Vagina (tissue), 2 donors: ENCODE results near the gene SHC4. TPM values are rescaled to one million over a fixed set of nuclear protein-coding genes. Genes with fewer than 3 reads are reported as not detected.
"Not testable (repeated sequence)": the region's sequence is repeated elsewhere in the genome, so short reads cannot be mapped to it uniquely, and the experiment has no call there.

ENCODE experiments used
- DNase-seq, 2 donors: peaks; one replicate each; pipeline ENCODE4 v3.0.0-alpha.2; 2017; ENCODE audit errors: extremely low spot score in 2 of 2
- H3K27ac ChIP-seq: fragments of 200-600 bp; sonication (generic); one replicate; pipeline ENCODE4 v1.5.1; 2019
- H3K27me3 ChIP-seq: fragments of 200-600 bp; sonication (generic); one replicate; pipeline ENCODE4 v1.5.1; 2019
- H3K36me3 ChIP-seq, 2 donors: fragments of 200-600 bp; sonication (generic); one replicate each; pipeline ENCODE4 v1.5.1; 2017 to 2019
- H3K4me1 ChIP-seq: fragments of 200-600 bp; sonication (generic); one replicate; pipeline ENCODE4 v1.5.1; 2019
- H3K4me3 ChIP-seq, 2 donors: fragments of 200-600 bp; sonication (generic); 1 replicate in 1 of 2; 2 replicates in 1 of 2; pipeline ENCODE4 v1.5.1; 2016 to 2019
- H3K9me3 ChIP-seq: fragments of 200-600 bp; sonication (generic); one replicate; pipeline ENCODE4 v1.5.1; 2019
- POLR2A ChIP-seq, 2 donors: fragments of 450-650 bp; IDR thresholded peaks; one replicate each; pipeline ENCODE4 v1.6.1; 2017; ENCODE audit warnings: antibody characterized with exemption in 2 of 2, mild to moderate bottlenecking in 2 of 2, moderate library complexity in 2 of 2
- POLR2AphosphoS5 ChIP-seq, 2 donors: sonication (generic); formaldehyde crosslinking; IDR thresholded peaks; one replicate each; pipeline ENCODE4 v1.9.0; 2017; ENCODE audit warnings: antibody characterized with exemption in 2 of 2, mild to moderate bottlenecking in 2 of 2, low read depth in 1 of 2; ENCODE audit not compliant: insufficient read depth in 1 of 2
- intact Hi-C: fragments of 100-400 bp; cut with DNase I; formaldehyde crosslinking; loops from one replicate; pipeline ENCODE4 v1.15.1; 2023
- total RNA-seq: library from RNA; depleted of rRNA; stranded (reverse); fragments of >200 nt; gene quantifications from one replicate; pipeline ENCODE4 v1.2.3, GENCODE V29; 2016
- TF ChIP-seq, protein P1 (sequence below), 3 experiments: fragments of 450-650 bp in 2 of 3; fragments of 200-600 bp in 1 of 3; sonication (generic) in 1 of 3; IDR thresholded peaks; one replicate each; pipeline ENCODE4 v1.5.1; 2017 to 2019; ENCODE audit warnings: antibody characterized with exemption in 3 of 3, mild to moderate bottlenecking in 2 of 3, moderate library complexity in 2 of 3

Gene SHC4
- total RNA-seq, 1 donor from 2014 or later = 0.25 TPM

DNA sequence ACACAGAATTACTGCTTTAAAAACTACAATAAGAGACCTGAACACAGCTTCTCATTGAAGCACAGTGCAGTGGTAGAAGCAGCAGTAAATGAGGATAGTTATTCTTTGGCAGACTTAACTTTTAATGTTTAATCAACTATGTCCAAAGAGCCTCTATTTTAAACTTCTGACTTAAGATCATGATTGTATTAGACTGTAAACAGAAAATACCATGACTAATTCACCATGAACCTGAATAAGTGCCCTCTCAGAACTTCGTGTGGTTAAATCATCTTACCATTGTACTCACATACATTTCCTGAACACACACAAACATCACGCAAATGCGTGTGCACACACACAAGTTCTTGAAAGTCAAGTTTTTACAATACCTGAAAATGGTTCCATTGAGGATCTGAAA, 166.8 kb downstream of the SHC4 start:
- intact Hi-C loops = no loop called here
- DNase-seq = no peak
- TF ChIP-seq POLR2A (IDR thresholded peaks at IDR 0.05) = no peak
- TF ChIP-seq POLR2AphosphoS5 (IDR thresholded peaks at IDR 0.05; ENCODE audit: insufficient read depth in 1 of 2, low read depth in 1 of 2) = no peak
- TF ChIP-seq, protein P1, sequence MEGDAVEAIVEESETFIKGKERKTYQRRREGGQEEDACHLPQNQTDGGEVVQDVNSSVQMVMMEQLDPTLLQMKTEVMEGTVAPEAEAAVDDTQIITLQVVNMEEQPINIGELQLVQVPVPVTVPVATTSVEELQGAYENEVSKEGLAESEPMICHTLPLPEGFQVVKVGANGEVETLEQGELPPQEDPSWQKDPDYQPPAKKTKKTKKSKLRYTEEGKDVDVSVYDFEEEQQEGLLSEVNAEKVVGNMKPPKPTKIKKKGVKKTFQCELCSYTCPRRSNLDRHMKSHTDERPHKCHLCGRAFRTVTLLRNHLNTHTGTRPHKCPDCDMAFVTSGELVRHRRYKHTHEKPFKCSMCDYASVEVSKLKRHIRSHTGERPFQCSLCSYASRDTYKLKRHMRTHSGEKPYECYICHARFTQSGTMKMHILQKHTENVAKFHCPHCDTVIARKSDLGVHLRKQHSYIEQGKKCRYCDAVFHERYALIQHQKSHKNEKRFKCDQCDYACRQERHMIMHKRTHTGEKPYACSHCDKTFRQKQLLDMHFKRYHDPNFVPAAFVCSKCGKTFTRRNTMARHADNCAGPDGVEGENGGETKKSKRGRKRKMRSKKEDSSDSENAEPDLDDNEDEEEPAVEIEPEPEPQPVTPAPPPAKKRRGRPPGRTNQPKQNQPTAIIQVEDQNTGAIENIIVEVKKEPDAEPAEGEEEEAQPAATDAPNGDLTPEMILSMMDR (IDR thresholded peaks at IDR 0.05) = no peak
- H3K36me3 ChIP-seq = no peaks in the 10 kb centered on the region
- no peak overlapping the region for H3K4me3 ChIP-seq
- no peak overlapping the region for H3K27ac ChIP-seq
- no peaks in the 10 kb centered on the region for H3K4me1 ChIP-seq
- no peaks in the 10 kb centered on the region for H3K27me3 ChIP-seq
- no peaks in the 10 kb centered on the region for H3K9me3 ChIP-seq

DNA sequence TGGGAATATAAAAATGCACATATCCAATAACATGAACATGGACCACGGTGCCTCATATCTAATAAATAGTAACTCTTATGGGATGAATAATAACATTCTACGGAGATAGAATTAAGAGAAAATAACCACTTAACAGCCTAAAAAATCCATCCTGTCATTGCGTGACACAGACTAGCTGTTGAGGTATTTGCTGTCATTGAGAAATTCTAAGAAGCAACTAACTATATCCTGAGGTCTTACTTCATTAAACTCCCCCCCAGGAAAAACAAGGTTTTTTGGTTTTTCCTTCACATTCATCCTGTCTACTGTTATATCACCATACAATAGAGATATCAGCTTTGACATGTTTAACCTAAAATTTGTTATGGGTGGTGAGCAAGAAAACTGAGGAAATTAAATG, 167.2 kb downstream of the SHC4 start:
- H3K9me3 ChIP-seq = no peaks in the 10 kb centered on the region
- intact Hi-C loops = no loop called here
- TF ChIP-seq POLR2AphosphoS5 (IDR thresholded peaks at IDR 0.05; ENCODE audit: insufficient read depth in 1 of 2, low read depth in 1 of 2) (no peak), POLR2A (IDR thresholded peaks at IDR 0.05) (no peak)
- TF ChIP-seq, protein P1 (IDR thresholded peaks at IDR 0.05) = no peak
- H3K27ac ChIP-seq = no peak overlapping the region
- no peaks in the 10 kb centered on the region for H3K4me1 ChIP-seq
- H3K36me3 ChIP-seq = no peaks in the 10 kb centered on the region
- H3K4me3 ChIP-seq = no peak overlapping the region
- no peak for DNase-seq
- H3K27me3 ChIP-seq = no peaks in the 10 kb centered on the region

DNA sequence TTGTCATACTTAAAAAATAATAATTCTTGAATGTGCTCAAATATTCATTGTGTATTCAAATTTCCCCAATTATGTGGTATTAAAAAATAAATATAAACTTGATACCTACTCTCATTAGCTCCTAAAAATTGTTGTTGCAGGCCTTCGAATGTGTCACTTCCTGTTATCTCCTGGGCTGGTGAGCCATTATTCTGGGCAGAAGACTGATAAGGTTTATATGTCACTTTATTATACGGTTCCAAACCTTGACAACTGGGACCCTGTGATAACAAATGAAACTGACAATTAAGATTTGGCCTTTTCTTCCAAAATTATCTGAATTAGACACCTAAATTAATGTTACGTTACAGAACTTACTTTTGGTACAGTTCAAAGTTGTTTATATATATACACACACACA, 167.8 kb downstream of the SHC4 start:
- H3K27me3 ChIP-seq = no peaks in the 10 kb centered on the region
- no peaks in the 10 kb centered on the region for H3K9me3 ChIP-seq
- intact Hi-C loops = no loop called here
- no peak overlapping the region for H3K27ac ChIP-seq
- no peaks in the 10 kb centered on the region for H3K36me3 ChIP-seq
- H3K4me3 ChIP-seq = no peak overlapping the region
- no peak for DNase-seq
- no peaks in the 10 kb centered on the region for H3K4me1 ChIP-seq
- TF ChIP-seq POLR2A (IDR thresholded peaks at IDR 0.05) = no peak
- TF ChIP-seq POLR2AphosphoS5 (IDR thresholded peaks at IDR 0.05; ENCODE audit: insufficient read depth in 1 of 2, low read depth in 1 of 2) = no peak
- TF ChIP-seq, protein P1 (IDR thresholded peaks at IDR 0.05) = no peak

DNA sequence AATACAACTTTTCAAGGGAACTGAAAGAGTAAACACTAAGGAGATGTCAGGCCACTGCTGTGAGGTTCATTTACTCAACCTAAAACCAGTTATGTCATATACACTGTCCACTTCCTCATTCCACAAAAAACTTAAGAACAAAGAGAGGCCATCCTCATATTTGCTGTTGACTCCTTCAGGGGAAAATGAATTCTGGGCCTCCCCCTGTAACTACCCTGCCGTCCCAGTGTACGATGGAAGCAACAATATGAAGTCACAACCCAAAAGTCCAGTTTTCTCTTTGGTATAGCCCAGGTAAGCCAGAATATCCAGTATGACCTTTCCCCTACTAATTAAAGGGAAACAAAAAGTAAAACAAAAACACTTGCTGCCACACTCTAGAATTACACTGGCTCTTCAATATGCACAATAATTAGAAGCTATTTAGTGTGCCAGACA, 169.0 kb downstream of the SHC4 start:
- H3K36me3 ChIP-seq = no peaks in the 10 kb centered on the region
- no peaks in the 10 kb centered on the region for H3K4me1 ChIP-seq
- no peak for DNase-seq
- H3K27me3 ChIP-seq = no peaks in the 10 kb centered on the region
- intact Hi-C loops = no loop called here
- no peak overlapping the region for H3K4me3 ChIP-seq
- no peaks in the 10 kb centered on the region for H3K9me3 ChIP-seq
- H3K27ac ChIP-seq = no peak overlapping the region
- no peak for TF ChIP-seq POLR2AphosphoS5 (IDR thresholded peaks at IDR 0.05; ENCODE audit: insufficient read depth in 1 of 2, low read depth in 1 of 2)
- no peak for TF ChIP-seq POLR2A (IDR thresholded peaks at IDR 0.05)
- TF ChIP-seq, protein P1 (IDR thresholded peaks at IDR 0.05) = no peak

DNA sequence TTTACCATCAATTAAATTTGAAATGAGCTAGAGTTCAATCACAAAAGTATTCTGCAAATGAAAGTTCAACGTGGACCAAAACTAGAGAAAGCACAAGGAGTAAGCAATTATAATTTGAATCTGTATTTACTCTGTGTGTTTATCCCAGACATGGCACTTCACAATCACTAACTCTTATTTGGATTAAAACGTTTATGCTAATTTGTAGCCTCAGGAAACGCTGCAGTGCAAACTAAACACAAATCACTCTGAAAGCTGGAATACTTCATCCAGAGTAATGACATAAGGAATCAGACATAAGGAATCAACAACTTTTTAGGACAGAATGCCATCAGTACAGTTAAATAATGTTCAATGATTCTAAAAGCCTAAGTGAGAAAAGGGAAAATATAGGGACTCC, 171.3 kb downstream of the SHC4 start:
- TF ChIP-seq POLR2AphosphoS5 (IDR thresholded peaks at IDR 0.05; ENCODE audit: insufficient read depth in 1 of 2, low read depth in 1 of 2) (no peak), POLR2A (IDR thresholded peaks at IDR 0.05) (no peak)
- TF ChIP-seq, protein P1 (IDR thresholded peaks at IDR 0.05) = no peak
- Histone ChIP-seq H3K36me3 (no peaks in the 10 kb centered on the region), H3K9me3 (no peaks in the 10 kb centered on the region)

DNA sequence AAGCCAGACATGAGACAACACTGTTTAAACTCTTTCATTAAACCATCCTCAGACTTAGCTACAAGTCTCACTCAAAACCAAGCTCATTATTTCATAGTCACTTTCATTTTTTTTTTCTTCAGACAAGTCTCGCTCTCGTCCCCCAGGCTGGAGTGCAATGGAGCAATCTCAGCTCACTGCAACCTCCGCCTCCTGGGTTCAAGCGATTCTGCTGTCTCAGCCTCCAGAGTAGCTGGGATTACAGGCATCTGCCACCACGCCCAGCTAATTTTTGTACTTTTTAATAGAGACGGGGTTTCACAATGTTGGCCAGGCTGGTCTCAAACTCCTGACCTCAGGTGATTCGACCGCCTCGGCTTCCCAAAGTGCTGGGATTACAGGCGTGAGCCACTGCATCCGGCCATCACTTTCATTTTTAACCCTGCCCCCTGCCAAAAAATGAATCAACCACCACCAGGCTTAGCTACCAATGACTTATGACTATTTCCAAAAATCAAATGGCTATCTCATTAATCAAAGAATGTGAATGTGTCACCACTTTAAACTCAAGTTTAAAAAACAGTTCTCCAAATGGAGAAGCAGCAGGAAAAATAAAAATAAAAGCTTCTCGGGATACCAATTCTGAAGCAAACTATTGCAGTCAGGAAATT, 173.1 kb downstream of the SHC4 start:
- H3K36me3 ChIP-seq, H3K27me3 ChIP-seq, H3K9me3 ChIP-seq, H3K4me3 ChIP-seq, DNase-seq, intact Hi-C loops, H3K27ac ChIP-seq, H3K4me1 ChIP-seq: not testable (repeated sequence)

More for the DNA sequence above, 171.3 kb downstream of the SHC4 start:
- Histone ChIP-seq H3K27ac (no peak overlapping the region), H3K4me1 (no peaks in the 10 kb centered on the region), H3K4me3 (no peak overlapping the region), H3K27me3 (no peaks in the 10 kb centered on the region)
- intact Hi-C loops = no loop called here
- no peak for DNase-seq
